T1000 (cell line): ENCODE measurements around the gene INSYN2A.
A peak's percentile ranks its signal among the peaks of the same experiment; 100 is the strongest.

Experiments
- DNase-seq: peaks from one replicate; lab custom pipeline; 2025; ENCODE audit warnings: mixed read lengths; lab: John Stamatoyannopoulos, UW

INSYN2A gene

GRCh38 chr10:127154831-127155620, 41.4 kb downstream of the INSYN2A start:
- no peak for DNase-seq

DNA sequence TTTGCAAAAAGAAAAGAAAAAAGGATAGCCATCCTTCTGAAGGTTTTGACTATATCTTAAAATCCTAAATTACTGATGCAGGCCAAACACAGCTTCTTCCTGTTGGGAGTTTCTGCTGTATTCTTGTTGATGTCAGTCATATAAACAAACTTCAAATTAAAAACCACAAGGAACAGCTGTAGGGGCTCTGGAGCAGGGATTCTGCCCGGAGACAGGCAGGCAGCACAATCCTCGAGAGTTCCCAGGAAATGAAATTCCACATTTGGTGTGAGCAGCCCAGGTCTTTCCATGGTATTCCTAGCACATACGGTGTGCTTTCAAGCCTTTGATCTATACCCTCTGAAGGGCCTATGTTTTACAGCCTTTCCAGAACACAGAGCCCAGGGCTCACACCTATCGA, 43.2 kb downstream of the INSYN2A start:
- no peak for DNase-seq

- DNase-seq, result no peak
Measured at GRCh38 chr10:127151981-127152699, 44.3 kb downstream of the INSYN2A start.

- no peak for DNase-seq
Measured at GRCh38 chr10:127151541-127151940, 44.9 kb downstream of the INSYN2A start.

DNA sequence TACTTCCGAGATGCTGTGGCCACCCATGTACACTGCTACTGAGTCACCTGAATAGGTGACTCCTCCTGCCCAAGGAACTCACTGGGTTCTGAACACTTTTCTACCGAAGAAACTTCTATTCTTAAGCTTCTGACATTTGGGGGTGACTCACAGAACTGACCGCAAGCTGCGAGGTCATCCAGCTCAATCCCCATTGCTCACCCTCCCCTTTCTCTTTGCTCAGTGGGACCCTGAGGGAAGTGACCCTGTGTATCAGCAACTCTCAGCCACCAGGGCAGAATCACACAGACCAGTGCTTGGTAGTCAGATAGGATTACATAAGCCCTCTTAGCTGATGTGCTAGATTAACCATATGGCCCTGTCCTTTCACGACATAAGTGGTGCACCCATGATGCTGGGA, 46.3 kb downstream of the INSYN2A start:
- DNase-seq, result peak; percentile 12

DNA sequence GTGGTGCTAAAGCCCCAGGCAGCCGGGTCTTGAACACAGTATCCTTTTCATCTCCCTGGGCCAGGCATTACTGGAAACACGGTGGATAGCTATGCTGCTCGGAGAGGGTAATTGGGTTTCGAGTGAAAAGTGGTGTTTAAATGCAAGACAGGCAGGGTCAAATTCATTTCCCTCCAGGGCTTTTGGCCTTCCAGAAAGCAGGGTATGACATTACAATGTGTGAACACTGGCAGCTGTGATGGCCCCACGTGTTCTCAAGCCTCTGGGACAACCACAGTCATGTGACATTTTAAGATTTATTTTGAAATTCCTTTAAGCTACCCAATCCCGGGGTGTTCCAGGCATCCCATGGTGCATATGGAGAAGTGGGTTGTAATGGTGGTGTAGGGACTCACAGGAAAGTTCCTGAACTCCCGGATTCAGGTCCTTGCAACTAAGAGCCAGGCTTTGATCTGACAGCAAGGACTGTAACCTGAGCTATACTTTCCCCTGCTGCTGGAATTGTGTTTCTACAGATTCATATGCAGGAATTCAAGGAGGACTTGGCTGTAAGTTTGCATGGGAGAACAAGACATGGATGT, 46.8 kb downstream of the INSYN2A start:
- DNase-seq, result no peak

DNA sequence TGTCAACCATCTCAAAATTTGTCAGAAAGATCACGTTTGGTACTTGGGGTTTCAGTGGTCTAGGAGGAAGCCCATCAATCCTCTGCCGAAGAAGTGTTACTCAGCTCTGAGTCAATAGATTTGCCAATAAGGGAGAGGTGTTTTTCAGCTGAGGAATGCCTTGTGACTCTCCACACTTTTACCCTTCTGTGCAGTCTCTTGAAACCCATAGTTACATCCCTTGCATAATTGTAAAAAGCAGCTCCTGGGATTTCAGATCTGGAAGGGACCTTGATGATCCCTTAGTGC, 47.5 kb downstream of the INSYN2A start:
- DNase-seq, result no peak

GRCh38 chr10:127148066-127148932, 48.1 kb downstream of the INSYN2A start:
- peak; percentile 44 for DNase-seq

- DNase-seq, result no peak
Measured at GRCh38 chr10:127146661-127147060, 49.7 kb downstream of the INSYN2A start.
